IPS-11a (cell line): ENCODE results near the gene PNRC1.
"Not testable (repeated sequence)": the region's sequence is repeated elsewhere in the genome, so short reads cannot be mapped to it uniquely, and the experiment has no call there.

Source experiments
- H3K4me3 ChIP-seq: one replicate; pipeline ENCODE4 v1.5.1; 2013; ENCODE audit warnings: low read depth, low read length, control low read depth

Gene PNRC1

DNA sequence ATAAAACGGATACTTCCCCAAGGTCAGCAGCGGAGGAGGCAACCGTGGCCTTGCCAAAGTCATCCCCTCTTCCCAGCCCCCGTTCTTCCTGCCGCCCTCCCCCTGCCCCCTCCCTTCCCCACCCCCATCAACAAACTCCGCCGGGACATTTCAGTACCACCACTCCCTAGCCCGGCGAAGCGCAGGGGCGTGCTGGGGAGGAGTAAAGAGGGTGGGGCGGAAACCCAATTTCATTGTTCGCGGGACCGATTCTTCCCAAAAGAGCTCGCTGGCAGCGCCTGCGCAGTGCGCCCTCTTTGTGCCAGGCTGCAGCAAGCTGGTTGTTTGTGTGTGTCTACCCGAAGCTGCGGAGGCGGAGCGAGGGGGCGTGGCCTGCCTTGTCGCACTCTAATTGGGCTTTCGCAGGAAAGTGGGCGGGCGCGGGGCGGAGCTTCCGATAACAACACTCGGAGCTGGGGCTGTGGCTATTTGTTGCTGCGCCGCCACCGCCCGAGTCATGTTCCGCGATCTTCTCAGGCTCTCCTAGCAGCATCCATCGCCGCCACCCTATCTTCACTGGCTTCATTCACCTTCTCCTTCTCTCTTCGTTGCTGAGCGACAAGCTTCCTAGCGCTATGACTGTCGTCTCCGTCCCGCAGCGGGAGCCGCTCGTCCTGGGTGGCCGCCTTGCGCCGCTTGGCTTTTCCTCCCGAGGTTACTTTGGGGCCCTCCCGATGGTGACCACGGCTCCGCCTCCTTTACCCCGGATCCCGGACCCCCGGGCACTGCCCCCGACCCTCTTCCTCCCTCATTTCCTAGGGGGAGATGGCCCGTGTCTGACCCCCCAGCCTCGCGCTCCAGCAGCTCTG, at the start of gene PNRC1:
Gene PNRC1, plus strand, starts transcription at position 471 of the 848 bp plus-strand sequence. Its CDS starts 144 bp downstream, at position 615.
- peak within 1 kb of the TSS; percentile 92 for H3K4me3 ChIP-seq

GRCh38 chr6:89032599-89032998, 48.0 kb upstream of the PNRC1 start:
- H3K4me3 ChIP-seq = no peak overlapping the region

- no peak overlapping the region for H3K4me3 ChIP-seq
These were observed 47.1 kb upstream of the PNRC1 start for GRCh38 chr6:89033461-89033860.

DNA sequence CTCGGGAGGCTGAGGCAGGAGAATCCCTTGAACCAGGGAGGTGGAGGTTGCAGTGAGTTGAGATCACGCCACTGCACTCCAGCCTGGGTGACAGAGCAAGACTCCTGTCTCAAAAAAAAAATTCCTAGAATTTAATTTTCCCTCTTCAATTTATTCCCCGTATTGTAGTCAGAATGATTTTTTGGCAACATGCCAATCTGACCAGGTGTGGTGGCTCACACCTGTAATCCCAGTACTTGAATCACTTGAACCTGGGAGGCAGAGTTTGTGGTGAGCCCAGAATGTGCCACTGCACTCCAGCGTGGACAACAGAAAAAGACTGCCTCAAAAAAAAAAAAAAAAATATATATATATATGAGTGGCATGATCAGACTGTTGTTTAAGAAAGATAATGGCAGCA, 46.4 kb upstream of the PNRC1 start:
- H3K4me3 ChIP-seq = not testable (repeated sequence)

DNA sequence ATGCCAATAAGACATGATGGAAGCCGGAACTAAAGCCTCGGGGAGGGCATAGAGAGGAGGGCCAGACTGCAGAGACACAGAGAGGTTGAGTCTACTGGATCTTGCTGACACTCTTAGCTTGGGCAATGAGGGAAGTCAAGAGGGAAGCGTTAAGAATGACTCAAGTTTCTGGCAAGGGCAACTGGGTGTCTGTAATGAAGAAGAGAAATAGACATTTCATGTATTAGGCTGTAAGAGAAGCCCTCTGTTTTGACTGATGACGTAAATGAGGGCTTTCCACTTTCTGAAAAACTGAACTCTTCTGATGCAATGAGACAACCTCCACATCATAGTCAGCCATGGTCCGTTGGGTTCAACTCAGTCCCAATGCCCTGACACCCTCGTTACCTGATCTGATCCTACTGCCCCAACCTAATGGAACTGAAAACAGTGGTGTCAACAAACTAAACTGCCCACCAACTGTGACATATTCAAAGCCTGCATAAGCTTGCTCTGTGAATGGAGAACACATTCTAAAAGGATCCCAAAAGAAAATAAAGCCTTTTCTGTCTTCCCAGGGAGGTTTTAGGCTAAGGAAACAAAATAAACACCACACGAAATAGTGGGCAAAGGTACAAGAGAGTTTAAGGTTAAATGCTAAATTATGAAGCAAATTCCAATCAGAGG, 45.8 kb upstream of the PNRC1 start:
- H3K4me3 ChIP-seq = no peak overlapping the region

GRCh38 chr6:89035252-89036101, 45.1 kb upstream of the PNRC1 start:
- H3K4me3 ChIP-seq = no peak overlapping the region

GRCh38 chr6:89037141-89037900, 43.2 kb upstream of the PNRC1 start:
- no peak overlapping the region for H3K4me3 ChIP-seq

GRCh38 chr6:89037901-89038293, 42.7 kb upstream of the PNRC1 start:
- H3K4me3 ChIP-seq = not testable (repeated sequence)

DNA sequence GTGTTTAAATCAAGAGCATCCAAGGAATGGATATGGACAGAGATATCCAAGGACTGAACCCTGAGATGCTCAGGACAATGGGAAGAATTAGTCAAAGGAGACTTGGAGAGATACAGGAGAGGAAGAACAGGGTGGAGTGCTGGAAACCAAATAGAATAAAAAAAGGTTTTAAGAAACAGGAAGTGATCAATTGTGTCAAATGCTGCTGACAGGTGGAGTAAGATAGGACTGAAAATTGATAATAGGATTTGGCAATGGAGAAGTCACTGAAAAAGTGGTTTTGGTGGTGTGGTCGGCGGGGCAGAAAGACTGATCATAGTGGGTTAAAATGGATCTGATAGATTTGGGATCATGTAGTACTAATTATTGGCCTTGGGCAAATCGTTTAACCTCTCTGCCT, 37.9 kb upstream of the PNRC1 start:
- no peak overlapping the region for H3K4me3 ChIP-seq

GRCh38 chr6:89044328-89045010, 36.1 kb upstream of the PNRC1 start:
- H3K4me3 ChIP-seq = no peak overlapping the region

- no peak overlapping the region for H3K4me3 ChIP-seq
These were observed 35.6 kb upstream of the PNRC1 start for GRCh38 chr6:89045011-89045387.

- no peak overlapping the region for H3K4me3 ChIP-seq
These were observed 35.0 kb upstream of the PNRC1 start for GRCh38 chr6:89045576-89045975.

DNA sequence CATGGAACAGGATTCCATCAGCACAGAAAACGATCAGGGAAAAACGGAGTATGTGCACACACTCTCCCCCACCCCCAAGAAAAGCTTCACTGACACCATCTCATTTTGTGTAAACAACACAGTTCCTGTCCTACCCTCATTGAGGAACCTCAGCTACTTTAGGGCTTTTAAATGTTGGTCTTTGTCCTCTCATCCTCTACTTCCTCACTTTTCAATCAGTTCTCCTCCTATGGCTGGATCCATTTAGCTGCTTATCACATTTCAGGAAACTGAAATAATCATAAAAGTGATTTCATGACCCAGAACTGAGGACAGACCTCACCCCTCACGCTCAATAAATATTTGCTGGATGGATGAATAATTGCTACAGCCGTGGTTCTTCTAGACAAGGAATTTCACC, 33.1 kb upstream of the PNRC1 start:
- H3K4me3 ChIP-seq = no peak overlapping the region

GRCh38 chr6:89048288-89048923, 32.1 kb upstream of the PNRC1 start:
- no peak overlapping the region for H3K4me3 ChIP-seq

DNA sequence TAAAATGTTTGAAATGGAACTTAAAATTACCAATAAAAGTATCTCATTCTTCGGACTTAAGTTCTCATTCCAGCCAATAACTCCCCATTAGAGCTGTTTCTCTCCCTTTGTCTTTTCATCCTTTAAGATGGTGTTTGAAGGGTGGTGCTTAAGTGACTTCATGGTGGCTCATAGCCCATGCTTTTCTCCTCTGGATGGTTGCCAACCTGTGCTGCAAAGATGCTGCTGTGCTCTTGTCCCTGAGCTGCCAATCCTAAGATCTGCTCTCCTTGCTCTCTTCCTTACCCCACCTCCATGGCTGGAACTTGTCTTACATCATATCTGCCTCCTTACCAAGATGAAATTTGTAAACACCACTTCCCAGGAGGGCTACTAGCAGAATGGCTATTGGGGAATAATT, 31.6 kb upstream of the PNRC1 start:
- no peak overlapping the region for H3K4me3 ChIP-seq

GRCh38 chr6:89050155-89050554, 30.4 kb upstream of the PNRC1 start:
- H3K4me3 ChIP-seq = no peak overlapping the region

DNA sequence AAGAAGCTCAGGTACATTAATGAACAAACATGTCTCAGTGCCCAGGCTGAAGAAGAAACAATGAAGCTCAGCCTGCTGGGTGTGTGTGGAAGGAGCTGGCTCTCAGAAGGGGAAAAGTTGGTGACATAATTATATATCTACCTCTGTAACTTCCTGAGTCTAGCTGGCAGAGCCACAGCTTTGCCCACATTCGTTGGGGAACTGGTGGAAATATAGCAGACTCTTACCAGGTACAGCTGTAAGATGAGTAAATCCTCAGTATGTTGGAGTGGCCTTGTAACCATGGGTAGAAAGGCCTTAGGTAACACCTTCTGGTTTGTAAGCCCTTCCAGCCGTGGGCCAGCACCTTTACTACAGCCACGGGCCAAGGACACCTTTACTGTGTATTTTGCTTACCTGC, 29.9 kb upstream of the PNRC1 start:
- no peak overlapping the region for H3K4me3 ChIP-seq

DNA sequence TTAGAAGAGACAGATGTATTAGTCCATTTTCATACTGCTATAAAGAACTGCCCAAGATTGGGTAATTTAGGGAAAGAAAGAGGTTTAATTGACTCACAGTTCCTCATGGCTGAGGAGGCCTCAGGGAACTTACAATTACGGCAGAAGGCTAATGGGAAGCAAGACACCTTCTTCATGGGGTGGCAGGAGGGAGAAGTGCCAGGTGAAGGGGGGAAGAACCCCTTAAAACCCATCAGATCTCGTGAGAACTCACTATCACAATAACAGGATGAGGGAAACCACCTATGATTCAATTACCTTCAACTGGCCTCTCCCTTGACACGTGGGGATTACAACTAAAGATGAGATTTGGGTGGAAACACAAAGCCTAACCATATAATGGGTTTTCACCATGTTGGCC, 28.9 kb upstream of the PNRC1 start:
- H3K4me3 ChIP-seq = no peak overlapping the region

DNA sequence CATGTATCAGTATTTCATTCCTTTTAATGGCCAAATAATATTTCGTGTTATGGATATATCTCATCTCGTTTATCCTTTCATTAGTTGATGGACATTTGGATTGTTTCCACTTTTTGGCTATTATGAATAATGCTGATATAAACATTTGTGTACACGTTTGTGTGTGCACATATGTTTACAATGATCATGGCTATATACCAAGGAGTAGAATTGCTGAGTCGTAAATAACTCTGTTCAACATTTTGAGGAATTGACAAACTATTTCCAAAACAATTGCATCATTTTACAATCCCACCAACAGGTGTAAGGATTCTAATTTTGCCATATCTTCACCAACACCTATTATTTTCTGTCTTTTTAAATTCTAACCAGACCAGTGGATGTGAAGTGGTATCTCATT, 26.3 kb upstream of the PNRC1 start:
- no peak overlapping the region for H3K4me3 ChIP-seq

- no peak overlapping the region for H3K4me3 ChIP-seq
These were observed 22.8 kb upstream of the PNRC1 start for GRCh38 chr6:89057759-89058158.
